ENCODE results near the gene SEMA5B.

The SEMA5B gene

GRCh38 chr3:122916580-122916979 is 111.0 kb downstream of the SEMA5B start:
- no peak for DNase-seq (ENCODE audit: low read depth)
- no peak overlapping the region for H3K4me3 ChIP-seq (ENCODE audit: control insufficient read depth, low read depth, low read length)
- TF ChIP-seq CTCF (conservative IDR thresholded peaks at IDR 0.05; ENCODE audit: control insufficient read depth, insufficient read depth, low read depth, low read length), result no peak

- no peak overlapping the region for H3K4me3 ChIP-seq (ENCODE audit: control insufficient read depth, low read depth, low read length)
- TF ChIP-seq CTCF (conservative IDR thresholded peaks at IDR 0.05; ENCODE audit: control insufficient read depth, insufficient read depth, low read depth, low read length), result no peak
- DNase-seq (ENCODE audit: low read depth), result no peak
Observed at GRCh38 chr3:122916084-122916483, 111.5 kb downstream of the SEMA5B start.

GRCh38 chr3:122915300-122916055 is 112.1 kb downstream of the SEMA5B start:
- no peak overlapping the region for H3K4me3 ChIP-seq (ENCODE audit: control insufficient read depth, low read depth, low read length)
- no peak for TF ChIP-seq CTCF (conservative IDR thresholded peaks at IDR 0.05; ENCODE audit: control insufficient read depth, insufficient read depth, low read depth, low read length)
- no peak for DNase-seq (ENCODE audit: low read depth)

GRCh38 chr3:122913539-122914100 is 113.9 kb downstream of the SEMA5B start:
- no peak for TF ChIP-seq CTCF (conservative IDR thresholded peaks at IDR 0.05; ENCODE audit: control insufficient read depth, insufficient read depth, low read depth, low read length)
- no peak overlapping the region for H3K4me3 ChIP-seq (ENCODE audit: control insufficient read depth, low read depth, low read length)
- no peak for DNase-seq (ENCODE audit: low read depth)

GRCh38 chr3:122912772-122913538 is 114.6 kb downstream of the SEMA5B start:
- TF ChIP-seq CTCF (conservative IDR thresholded peaks at IDR 0.05; ENCODE audit: control insufficient read depth, insufficient read depth, low read depth, low read length), result no peak
- DNase-seq (ENCODE audit: low read depth), result no peak
- no peak overlapping the region for H3K4me3 ChIP-seq (ENCODE audit: control insufficient read depth, low read depth, low read length)

- no peak overlapping the region for H3K4me3 ChIP-seq (ENCODE audit: control insufficient read depth, low read depth, low read length)
- TF ChIP-seq CTCF (conservative IDR thresholded peaks at IDR 0.05; ENCODE audit: control insufficient read depth, insufficient read depth, low read depth, low read length), result no peak
- no peak for DNase-seq (ENCODE audit: low read depth)
Observed at GRCh38 chr3:122911901-122912300, 115.7 kb downstream of the SEMA5B start.

Measured in fibroblast of mammary gland (primary cell).